Non-pigmented ciliary epithelial cell (primary cell): ENCODE results near the gene GRIP2.

ENCODE experiments used
- DNase-seq: peaks from one replicate; pipeline ENCODE4 v3.0.0-alpha.2; 2010; ENCODE audit warnings: low read depth

The GRIP2 gene

GRCh38 chr3:14561051-14561960 is 21.2 kb upstream of the GRIP2 start:
- DNase-seq = no peak

DNA sequence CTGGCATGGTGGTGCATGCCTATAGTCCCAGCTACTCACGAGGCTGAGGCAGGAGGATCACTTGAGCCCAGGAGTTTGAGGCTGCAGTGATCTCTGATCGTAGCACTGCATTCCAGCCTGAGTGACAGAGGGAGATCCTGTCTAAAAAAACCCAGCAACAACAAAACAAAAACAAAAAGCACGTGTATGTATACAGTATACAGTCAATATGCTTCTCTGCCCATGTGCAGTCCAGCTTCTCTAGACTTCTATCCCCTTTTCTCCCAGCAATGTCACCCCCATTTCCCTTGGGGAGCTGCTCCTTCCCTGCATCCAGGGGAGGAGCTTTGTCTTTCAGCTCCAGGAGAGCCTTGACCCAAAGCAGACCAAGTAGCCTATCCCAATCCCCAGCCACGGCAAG is 20.0 kb upstream of the GRIP2 start:
- DNase-seq = no peak

DNA sequence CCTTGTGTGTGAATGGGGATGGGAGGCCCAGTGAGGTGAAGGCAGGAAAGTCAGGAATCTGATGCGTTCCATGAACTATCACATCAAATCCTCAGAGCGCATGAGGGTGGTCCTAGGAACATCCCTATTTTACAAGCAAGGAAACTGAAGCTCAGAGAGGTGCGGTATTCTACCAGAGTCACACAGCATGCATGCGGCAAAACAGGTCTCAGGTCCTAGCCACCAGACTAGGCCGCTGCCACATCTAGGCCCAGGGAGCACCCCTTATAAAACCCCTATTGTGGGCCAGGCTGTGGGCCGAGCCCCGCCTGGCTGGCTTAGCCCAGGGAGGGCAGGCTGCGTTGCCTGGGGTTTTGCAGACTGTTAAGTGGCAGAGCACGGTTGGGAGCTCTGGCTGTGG is 17.9 kb upstream of the GRIP2 start:
- no peak for DNase-seq

DNA sequence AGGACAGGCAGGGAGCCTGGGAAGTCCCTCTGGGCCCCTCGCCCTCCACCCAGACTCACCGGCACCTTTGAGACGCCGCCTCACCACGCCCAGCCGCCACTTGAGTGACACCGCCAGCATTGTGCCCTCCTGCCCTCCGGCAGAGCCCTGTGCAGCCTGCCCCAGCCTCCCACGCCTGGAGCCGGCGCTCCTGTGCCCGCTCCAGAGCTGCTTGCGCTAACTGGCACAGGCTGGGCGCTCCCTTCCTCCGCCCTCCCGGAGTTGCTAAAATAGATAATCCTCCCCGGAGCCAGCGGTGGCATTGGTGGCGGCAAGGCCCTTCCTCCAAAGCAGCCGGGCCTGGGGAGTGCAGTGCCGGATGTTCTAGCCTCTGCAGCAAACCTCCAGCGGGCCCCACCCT is 15.7 kb upstream of the GRIP2 start:
- DNase-seq = no peak

GRCh38 chr3:14554715-14555114 is 14.6 kb upstream of the GRIP2 start:
- DNase-seq = no peak

- no peak for DNase-seq
Measured at GRCh38 chr3:14553871-14554270, 13.7 kb upstream of the GRIP2 start.

DNA sequence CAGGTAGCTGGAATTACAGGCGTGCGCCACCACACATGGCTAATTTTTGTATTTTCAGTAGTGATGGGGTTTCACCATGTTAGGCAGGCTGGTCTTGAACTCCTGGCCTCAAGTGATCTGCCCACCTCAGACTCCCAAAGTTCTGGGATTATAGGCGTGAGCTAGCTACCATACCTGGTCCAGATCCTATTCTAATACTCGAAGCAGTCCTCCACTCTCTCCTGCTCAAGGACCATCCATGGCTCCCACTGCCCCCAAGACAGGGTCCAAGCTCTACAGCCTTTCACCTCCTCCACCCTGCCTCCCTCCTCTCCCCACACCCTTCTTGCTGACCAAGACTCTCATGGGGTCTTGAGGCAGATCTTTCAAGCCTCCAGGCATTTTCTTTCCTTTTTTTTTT is 12.6 kb upstream of the GRIP2 start:
- no peak for DNase-seq

- no peak for DNase-seq
Measured at GRCh38 chr3:14552041-14552648, 12.0 kb upstream of the GRIP2 start.

DNA sequence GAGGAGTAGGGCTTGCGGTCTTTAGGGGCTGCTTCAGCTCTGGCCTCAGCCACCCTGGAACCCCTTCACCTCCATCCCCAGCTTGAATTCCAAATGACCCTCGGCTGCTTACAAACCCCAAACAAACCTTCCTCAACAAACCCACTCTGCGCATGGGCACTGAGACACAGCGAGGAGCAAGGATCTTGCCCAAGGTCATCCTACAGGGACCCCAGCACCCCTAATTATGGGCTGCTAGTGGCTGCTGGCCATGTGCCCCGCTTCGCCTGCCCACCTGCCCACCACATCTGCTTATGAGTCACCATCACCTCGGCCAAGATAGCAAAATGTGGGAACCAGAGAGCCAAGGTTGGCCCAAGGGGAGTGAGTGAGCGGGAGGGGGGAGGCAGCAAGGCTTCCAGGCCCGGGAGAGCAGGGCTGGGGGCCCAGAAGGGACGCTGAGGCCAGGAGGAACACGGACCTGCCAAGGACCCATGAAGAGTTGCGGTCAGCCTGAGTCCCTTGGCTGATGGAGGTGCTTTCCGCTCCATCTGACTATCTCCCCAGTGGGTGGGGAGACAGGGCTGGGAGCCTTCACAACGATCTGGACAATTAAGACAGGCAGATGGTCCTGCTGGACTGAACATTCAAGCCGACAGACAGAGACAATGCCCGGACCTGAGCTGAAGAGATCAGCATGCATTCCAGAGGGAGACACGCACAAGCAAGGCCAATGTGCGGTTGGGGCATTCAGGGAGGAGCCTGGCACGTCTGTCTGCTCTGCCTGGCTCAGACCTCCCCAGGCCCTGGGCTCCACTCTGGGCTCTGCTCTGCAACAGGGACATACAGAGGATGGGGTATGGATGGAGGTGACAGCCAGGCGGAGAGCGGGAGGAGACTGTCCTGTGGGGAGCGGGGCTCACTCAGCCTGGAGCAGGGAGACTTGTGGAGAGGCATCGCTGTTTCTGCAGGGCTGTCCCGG is 10.8 kb upstream of the GRIP2 start:
- DNase-seq = no peak

DNA sequence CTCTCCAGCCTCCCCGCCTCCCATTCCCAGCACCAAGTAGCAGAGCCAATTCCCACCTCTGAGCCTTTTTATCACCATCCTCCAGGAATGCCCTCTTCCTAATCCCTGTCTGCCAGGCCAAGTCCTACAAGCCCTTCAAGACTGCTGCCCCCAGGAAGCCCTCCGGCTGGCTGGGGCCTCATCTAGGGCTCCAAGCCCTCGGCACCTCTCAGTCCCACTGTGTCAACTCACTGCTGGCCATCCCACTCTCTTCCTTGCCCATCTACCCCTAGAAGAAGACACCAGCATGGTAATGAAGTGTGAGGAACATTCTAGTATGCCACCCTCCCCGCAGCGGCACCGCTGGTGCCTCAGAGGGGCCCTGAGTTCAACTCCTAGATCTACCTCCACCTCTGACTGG is 10.0 kb upstream of the GRIP2 start:
- no peak for DNase-seq

GRCh38 chr3:14549256-14549919 is 9.2 kb upstream of the GRIP2 start:
- no peak for DNase-seq

- peak; percentile 27 for DNase-seq
Measured at GRCh38 chr3:14548321-14548729, 8.2 kb upstream of the GRIP2 start.

- DNase-seq = no peak
Measured at GRCh38 chr3:14547693-14548092, 7.6 kb upstream of the GRIP2 start.

DNA sequence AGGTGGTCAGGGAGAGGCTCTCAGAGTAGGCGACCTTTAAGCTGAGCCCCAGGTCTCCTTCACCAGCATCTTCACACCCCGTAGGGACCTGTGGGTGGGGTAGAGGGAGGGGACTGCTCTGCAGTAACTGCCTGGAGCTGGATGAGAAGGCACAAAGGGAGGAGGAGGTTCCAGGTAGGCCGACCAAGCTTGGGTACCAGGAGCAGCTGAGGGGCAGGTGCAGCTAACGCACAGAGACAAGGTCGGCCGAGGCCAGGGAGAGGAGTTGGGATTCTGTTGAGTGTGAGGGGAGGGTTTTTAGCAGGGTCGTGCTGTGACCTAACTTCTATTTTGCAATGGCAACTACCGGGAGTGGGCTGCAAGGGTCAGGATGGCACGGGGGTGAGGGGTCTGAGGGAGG is 5.9 kb upstream of the GRIP2 start:
- DNase-seq = no peak

- DNase-seq = no peak
Measured at GRCh38 chr3:14545251-14545635, 5.1 kb upstream of the GRIP2 start.

DNA sequence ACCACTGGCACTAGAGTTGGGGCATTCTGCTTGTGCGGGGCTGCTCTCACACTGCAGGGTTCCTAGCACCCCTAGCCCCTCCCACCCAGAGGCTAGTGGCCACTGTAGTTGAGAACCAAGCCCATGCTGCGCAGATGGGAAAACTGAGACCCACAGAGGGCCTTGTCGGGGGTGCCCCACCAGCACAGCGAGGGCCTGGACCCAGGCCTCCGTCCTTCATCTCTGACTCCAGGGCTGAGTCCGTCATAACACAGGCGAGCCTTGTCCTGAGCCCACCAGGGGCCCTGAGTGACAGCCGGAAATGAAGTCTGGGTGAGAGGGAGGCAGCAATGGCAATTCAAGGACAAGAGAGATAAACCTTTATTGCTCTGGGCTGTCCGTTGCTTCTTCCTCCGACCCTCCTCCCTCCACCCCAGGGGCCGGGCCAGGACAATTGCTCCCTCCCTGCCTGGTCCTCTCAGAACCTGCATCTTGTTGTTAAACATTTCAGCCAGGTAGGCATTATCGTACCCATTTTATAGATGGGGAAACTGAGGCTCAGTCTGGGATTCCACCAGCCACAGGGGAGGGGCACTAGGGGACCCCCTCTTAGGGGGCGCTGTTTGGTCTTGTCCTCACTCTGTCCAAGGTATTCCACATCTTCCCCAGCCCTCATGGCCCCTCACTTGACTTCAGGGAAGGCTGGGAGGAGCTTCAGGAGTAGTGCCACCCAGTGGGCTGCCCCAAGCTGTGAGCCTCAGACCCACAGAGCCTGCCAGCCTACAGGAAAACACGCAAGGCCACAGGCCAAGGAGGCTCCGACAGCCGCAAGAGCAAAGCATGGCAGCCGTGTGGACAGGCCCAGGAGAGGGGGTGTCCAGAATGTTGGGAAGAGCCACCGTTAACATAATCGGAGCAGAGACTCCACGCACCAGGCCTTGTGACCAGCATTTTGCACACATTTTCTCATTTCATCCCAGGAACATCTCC is 4.4 kb upstream of the GRIP2 start:
- DNase-seq = no peak

DNA sequence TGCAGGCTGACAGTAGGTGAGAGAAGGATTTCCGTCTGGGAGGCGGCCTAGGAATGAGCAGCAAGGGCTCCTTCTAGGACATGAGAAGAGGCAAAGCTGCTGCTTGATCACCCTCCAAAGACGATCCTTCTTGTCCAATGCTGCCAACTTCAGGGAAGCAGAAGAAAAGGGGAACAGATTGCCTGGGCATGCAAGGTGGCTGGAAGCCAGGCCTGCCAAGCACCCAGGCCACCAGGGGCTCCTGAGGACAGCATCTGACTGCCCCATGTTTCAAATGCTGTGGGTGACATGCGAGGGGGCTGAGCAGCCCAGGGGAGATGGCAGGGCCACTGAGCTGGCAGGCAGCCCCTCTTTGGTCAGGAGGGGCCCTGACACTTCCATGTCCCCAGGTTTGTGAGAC is 3.3 kb upstream of the GRIP2 start:
- no peak for DNase-seq

DNA sequence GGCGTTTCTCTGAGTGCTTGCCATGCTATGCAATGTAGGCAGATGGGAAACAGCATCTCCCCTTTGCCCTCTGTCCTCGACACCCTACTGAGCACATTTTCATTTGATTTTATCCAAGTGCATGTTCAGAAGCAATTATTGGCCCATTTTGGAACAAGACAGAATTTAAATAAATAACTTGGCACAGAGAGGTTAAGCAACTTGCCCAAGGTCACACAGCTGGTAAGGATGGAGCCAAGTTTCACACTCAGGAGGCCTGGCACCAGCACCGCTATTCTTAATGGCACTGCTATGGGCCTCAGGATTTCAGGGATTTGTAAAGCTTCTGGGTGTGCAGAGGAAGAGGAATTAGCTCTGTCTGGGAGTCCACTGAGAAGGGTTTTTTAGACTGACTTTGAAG is 2.5 kb upstream of the GRIP2 start:
- DNase-seq = no peak

GRCh38 chr3:14541646-14542045 is 1.5 kb upstream of the GRIP2 start:
- no peak for DNase-seq

DNA sequence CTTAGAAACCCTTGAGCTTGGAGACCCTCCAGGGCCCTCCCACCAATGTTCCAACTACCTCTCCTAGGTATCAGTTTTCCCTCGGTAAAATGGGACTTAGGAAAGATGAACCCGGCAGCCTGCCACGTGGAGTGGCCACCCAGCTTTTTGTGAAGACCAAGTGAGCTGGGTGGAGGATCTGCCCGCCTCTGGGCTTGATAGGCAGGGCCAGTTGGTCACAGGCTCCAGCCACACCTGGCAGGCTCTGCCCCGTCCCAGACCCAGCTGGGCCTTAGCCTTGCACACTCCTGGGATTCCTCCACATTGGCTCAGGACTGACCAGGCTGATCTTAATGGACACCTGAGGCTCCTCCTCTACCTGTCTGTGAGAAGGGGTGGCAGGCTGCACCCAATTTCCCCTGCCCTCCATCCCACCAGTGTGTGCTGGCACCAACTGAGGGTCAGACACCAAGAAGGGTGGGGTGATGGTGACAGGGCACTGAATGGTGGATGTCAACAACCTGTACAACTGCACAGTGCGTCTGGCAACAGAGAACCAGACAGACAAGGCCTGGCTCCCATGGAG is 761 bp upstream of the GRIP2 start:
- no peak for DNase-seq

- no peak for DNase-seq
Measured at GRCh38 chr3:14539384-14539741, 779 bp downstream of the GRIP2 start.
